ENCODE measurements around the gene GRB2. TPM values are rescaled to one million over a fixed set of nuclear protein-coding genes. Genes with fewer than 3 reads are reported as not detected.

GRB2 gene
- total and polyA plus RNA-seq, 10 of the 15 experiments (the other 5 are each of a cell fraction or from before 2014, with no cell fraction given), result 113 to 268 (median 158) TPM

- no peak for TF ChIP-seq BCLAF1 (IDR thresholded peaks at IDR 0.05)
Observed at GRCh38 chr17:75361344-75361743, 44.1 kb downstream of the GRB2 start (continued).

GRCh38 chr17:75356260-75356937, 49.1 kb downstream of the GRB2 start:
- H3K79me2 ChIP-seq (ENCODE audit: control insufficient read depth, insufficient read depth, low read length), result peaks cover 87% of the 10 kb centered on the region
- ChIA-PET POLR2A (interaction anchor here (0.6 to 2.1 kb wide), 3 partner anchors 24 to 132 kb away, joined by 4 to 10 read pairs (median 5); no protein-coding TSS in a partner anchor), SMC1A (ENCODE audit: uncharacterized antibody, unreplicated experiment) (interaction anchor here (1.4 to 5.6 kb wide), 2 partner anchors 9 to 38 kb away, joined by 3 to 68 read pairs; no protein-coding TSS in a partner anchor), RAD21 (ENCODE audit: unreplicated experiment) (interaction anchor here (1.1 kb wide), 2 partner anchors 38 to 67 kb away, joined by 3 read pairs; partner anchors contain the start of gene SLC25A19), CTCF (interaction anchor here (0.8 to 1.8 kb wide), 2 partner anchors 9 kb away, joined by 4 read pairs; no protein-coding TSS in a partner anchor)
- in situ Hi-C loops (cut with MboI), result no loop called here
- H3K27me3 ChIP-seq (replicated peaks in 1 of 2; ENCODE audit: control insufficient read depth in 2 of 2, insufficient read depth in 2 of 2, low read length in 1 of 2), result no peaks in the 10 kb centered on the region
- H3K36me3 ChIP-seq (ENCODE audit: control insufficient read depth in 2 of 2, insufficient read depth in 2 of 2, low read length in 1 of 2), result peaks cover 2 to 9% of the 10 kb centered on the region in 2 experiments
- ATAC-seq, result no peak
- peaks cover 3% of the 10 kb centered on the region for H3K9me3 ChIP-seq (replicated peaks; ENCODE audit: control insufficient read depth, insufficient read depth, low read length)
- no peak overlapping the region for H3K27ac ChIP-seq (ENCODE audit: control insufficient read depth, insufficient read depth)
- intact Hi-C loops (cut with micrococcal nuclease; ENCODE audit: unreplicated experiment), result no loop called here
- no peak overlapping the region for H2AFZ ChIP-seq (ENCODE audit: control insufficient read depth, low read depth, low read length)
- no peak overlapping the region for H3K4me2 ChIP-seq (ENCODE audit: control insufficient read depth, insufficient read depth)
- H3K4me3 ChIP-seq, result no peak overlapping the region
- DNase-seq (ENCODE audit: low read depth, low spot score), result no peak
- WGBS (ENCODE audit: insufficient coverage, insufficient replicate concordance, low lambda C conversion rate, missing lambda C conversion rate), result 80% methylated on average over 9 of the region's 9 CpGs
- TSS peak; percentile 36 for BruUV-seq (replicated peaks)
- H3K4me1 ChIP-seq (ENCODE audit: control insufficient read depth, insufficient read depth, low read length), result peaks cover 25% of the 10 kb centered on the region
- H3K9ac ChIP-seq (ENCODE audit: control insufficient read depth, insufficient read depth, low read length), result no peak overlapping the region
- H4K20me1 ChIP-seq (ENCODE audit: control insufficient read depth, insufficient read depth), result peaks cover 5% of the 10 kb centered on the region; the same call in 1 of the 2 replicates
- FAIRE-seq, result no peak
- TF ChIP-seq ELK1 (IDR thresholded peaks at IDR 0.05; ENCODE audit: low read depth, low read length) (no peak), MXI1 (IDR thresholded peaks at IDR 0.05; ENCODE audit: low read depth, low read length) (no peak), SIX5 (IDR thresholded peaks at IDR 0.05; ENCODE audit: low read depth, low read length, severe bottlenecking) (no peak), ZNF24 (IDR thresholded peaks at IDR 0.05) (no peak), SMC3 (IDR thresholded peaks at IDR 0.05; ENCODE audit: borderline replicate concordance, low read length) (no peak), MYB (IDR thresholded peaks at IDR 0.05; ENCODE audit: borderline replicate concordance, low read depth, low read length) (no peak), ZNF384 (IDR thresholded peaks at IDR 0.05; ENCODE audit: borderline replicate concordance, low read depth, low read length) (no peak), REST (IDR thresholded peaks at IDR 0.05; ENCODE audit: low read depth, low read length) (no peak), CBX5 (IDR thresholded peaks at IDR 0.05; ENCODE audit: low read depth) (no peak), E2F4 (IDR thresholded peaks at IDR 0.05; ENCODE audit: low read depth, low read length) (no peak), RBBP5 (conservative IDR thresholded peaks at IDR 0.05) (no peak), SRF (IDR thresholded peaks at IDR 0.05; ENCODE audit: low read depth in 2 of 2, low read length in 2 of 2) (no peak)

Data from GM12878 (cell line).